ENCODE measurements around the gene IHH. TPM values are rescaled to one million over a fixed set of nuclear protein-coding genes. Genes with fewer than 3 reads are reported as not detected.

The IHH gene
- total RNA-seq, 1 experiment from 2014 or later: 0.15 TPM

GRCh38 chr2:219042157-219042556, 18.6 kb downstream of the IHH start:
- no peak for DNase-seq (ENCODE audit: low spot score)
- Histone ChIP-seq H3K36me3 (ENCODE audit: insufficient read depth, low read length, poor library complexity, severe bottlenecking) (no peaks in the 10 kb centered on the region), H3K27ac (ENCODE audit: low read depth, low read length, poor library complexity, severe bottlenecking) (no peak overlapping the region), H3K4me1 (ENCODE audit: insufficient read depth, low read length, poor library complexity, severe bottlenecking) (no peaks in the 10 kb centered on the region), H3K4me3 (ENCODE audit: low read depth, low read length, poor library complexity, severe bottlenecking) (no peak overlapping the region), H3K9me3 (ENCODE audit: low read depth, low read length, poor library complexity, severe bottlenecking) (no peaks in the 10 kb centered on the region), H3K27me3 (replicated peaks; ENCODE audit: insufficient read depth, low read depth, low read length, poor library complexity) (peaks cover 33% of the 10 kb centered on the region)
- BruUV-seq (replicated peaks): no TSS peak
- ChIA-PET CTCF (interaction anchor here (1.3 kb wide), 1 partner anchor 12 kb away, joined by 3 read pairs; no protein-coding TSS in a partner anchor), POLR2A (ENCODE audit: low non-redundant PET) (no interaction called here)
- intact Hi-C loops (cut with micrococcal nuclease; ENCODE audit: unreplicated experiment): no loop called here
- no peak for TF ChIP-seq EZH2 (IDR thresholded peaks at IDR 0.05; ENCODE audit: borderline replicate concordance, low read depth, low read length, poor library complexity, severe bottlenecking)
- TF ChIP-seq CTCF (conservative IDR thresholded peaks at IDR 0.05; ENCODE audit: low read depth, low read length): no peak

GRCh38 chr2:219041252-219041651, 19.5 kb downstream of the IHH start, which contains the start of gene CFAP65:
Gene CFAP65 (minus strand): TSS chr2:219041516. CDS start chr2:219039048, 2,468 bp downstream.
- peak; percentile 67 for DNase-seq (ENCODE audit: low spot score)
- no peaks in the 10 kb centered on the region for H3K36me3 ChIP-seq (ENCODE audit: insufficient read depth, low read length, poor library complexity, severe bottlenecking)
- no TSS peak for BruUV-seq (replicated peaks)
- H3K4me1 ChIP-seq (ENCODE audit: insufficient read depth, low read length, poor library complexity, severe bottlenecking): no peaks in the 10 kb centered on the region
- TF ChIP-seq CTCF (conservative IDR thresholded peaks at IDR 0.05; ENCODE audit: low read depth, low read length) (no peak), EZH2 (IDR thresholded peaks at IDR 0.05; ENCODE audit: borderline replicate concordance, low read depth, low read length, poor library complexity, severe bottlenecking) (no peak)
- H3K27ac ChIP-seq (ENCODE audit: low read depth, low read length, poor library complexity, severe bottlenecking): no peak within 1 kb of the TSS
- intact Hi-C loops (cut with micrococcal nuclease; ENCODE audit: unreplicated experiment): no loop called here
- H3K9me3 ChIP-seq (ENCODE audit: low read depth, low read length, poor library complexity, severe bottlenecking): no peaks in the 10 kb centered on the region
- ChIA-PET CTCF (interaction anchor here (0.5 kb wide), 1 partner anchor 30 kb away, joined by 7 read pairs; no protein-coding TSS in a partner anchor), POLR2A (ENCODE audit: low non-redundant PET) (no interaction called here)
- H3K27me3 ChIP-seq (replicated peaks; ENCODE audit: insufficient read depth, low read depth, low read length, poor library complexity): peaks cover 33% of the 10 kb centered on the region
- H3K4me3 ChIP-seq (ENCODE audit: low read depth, low read length, poor library complexity, severe bottlenecking): peak within 1 kb of the TSS; percentile 50

DNA sequence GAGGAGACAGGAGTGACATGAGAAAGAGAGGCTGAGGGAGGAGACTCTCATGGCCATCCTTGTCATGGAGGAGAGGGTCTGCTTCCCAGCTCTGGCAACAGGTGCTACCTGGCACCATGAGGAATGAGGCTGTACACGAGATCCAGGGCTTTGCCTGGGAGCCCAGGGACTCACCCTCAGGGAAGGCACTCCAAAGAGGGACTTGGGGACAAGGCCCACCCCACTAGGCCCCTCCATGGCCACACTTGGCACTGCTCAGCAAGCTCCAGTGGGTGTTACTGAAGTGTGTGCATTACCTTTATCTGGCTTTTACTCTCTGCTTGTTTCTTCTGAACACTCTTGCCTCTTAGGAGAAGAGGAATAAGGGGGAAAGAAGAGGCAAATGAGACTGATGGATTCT, 22.1 kb downstream of the IHH start:
- BruUV-seq (replicated peaks): no TSS peak
- Histone ChIP-seq H3K9me3 (ENCODE audit: low read depth, low read length, poor library complexity, severe bottlenecking) (no peaks in the 10 kb centered on the region), H3K4me1 (ENCODE audit: insufficient read depth, low read length, poor library complexity, severe bottlenecking) (no peaks in the 10 kb centered on the region), H3K27me3 (replicated peaks; ENCODE audit: insufficient read depth, low read depth, low read length, poor library complexity) (peaks cover 37% of the 10 kb centered on the region), H3K27ac (ENCODE audit: low read depth, low read length, poor library complexity, severe bottlenecking) (no peak overlapping the region), H3K36me3 (ENCODE audit: insufficient read depth, low read length, poor library complexity, severe bottlenecking) (no peaks in the 10 kb centered on the region), H3K4me3 (ENCODE audit: low read depth, low read length, poor library complexity, severe bottlenecking) (no peak overlapping the region)
- CTCF ChIA-PET: no interaction called here
- no peak for TF ChIP-seq CTCF (conservative IDR thresholded peaks at IDR 0.05; ENCODE audit: low read depth, low read length)
- TF ChIP-seq EZH2 (IDR thresholded peaks at IDR 0.05; ENCODE audit: borderline replicate concordance, low read depth, low read length, poor library complexity, severe bottlenecking): no peak
- intact Hi-C loops (cut with micrococcal nuclease; ENCODE audit: unreplicated experiment): no loop called here
- POLR2A ChIA-PET (ENCODE audit: low non-redundant PET): no interaction called here
- no peak for DNase-seq (ENCODE audit: low spot score)

Measured in A673 (cell line).